ENCODE data around the gene OTOP1. TPM values are rescaled to one million over a fixed set of nuclear protein-coding genes. Genes with fewer than 3 reads are reported as not detected.

OTOP1 gene
- total RNA-seq, 1 experiment from 2014 or later: not detected

Other genes starting within 250 kb of the OTOP1 start
- 32.3 and 34.9 TPM in 2 replicates for gene TMEM128, start 21.3 kb upstream of the OTOP1 start, total RNA-seq (2014; rRNA removed; shearing (Covaris generic); ENCODE audit: low replicate concordance)
- gene LYAR, start 63.2 kb upstream of the OTOP1 start, total RNA-seq (2014; rRNA removed; shearing (Covaris generic); ENCODE audit: low replicate concordance): 17.5 and 20.9 TPM in 2 replicates
- gene ZBTB49, start 63.3 kb upstream of the OTOP1 start, total RNA-seq (2014; rRNA removed; shearing (Covaris generic); ENCODE audit: low replicate concordance): 0.52 and 3.3 TPM in 2 replicates
- gene NSG1, start 160.2 kb upstream of the OTOP1 start, total RNA-seq (2014; rRNA removed; shearing (Covaris generic); ENCODE audit: low replicate concordance): not detected in 2 replicates